Neutrophil (primary cell): ENCODE data around the gene SMOC2.

Source experiments
- H3K27ac ChIP-seq: fragments of 200-600 bp; sonication (generic); 2 replicates; pipeline ENCODE4 v1.5.1; 2016; ENCODE audit warnings: mild to moderate bottlenecking, moderate library complexity
- H3K27me3 ChIP-seq: fragments of 200-600 bp; sonication (generic); 2 replicates; pipeline ENCODE4 v1.6.0; 2016; ENCODE audit warnings: mild to moderate bottlenecking
- H3K36me3 ChIP-seq: fragments of 200-600 bp; sonication (generic); 2 replicates; pipeline ENCODE4 v1.5.1; 2017
- H3K4me1 ChIP-seq, 2 experiments: fragments of 200-600 bp in 1 of 2; sonication (generic) in 1 of 2; 1 replicate in 1 of 2; 2 replicates in 1 of 2; pipeline versions ENCODE4 v1.5.1 to v1.6.1; 2013 to 2016; ENCODE audit warnings: low read depth in 1 of 2, low read length in 1 of 2, mild to moderate bottlenecking in 1 of 2, moderate library complexity in 1 of 2; ENCODE audit not compliant: control insufficient read depth in 1 of 2, insufficient read depth in 1 of 2
- H3K4me3 ChIP-seq, 2 experiments: fragments of 200-600 bp in 1 of 2; sonication (generic) in 1 of 2; 1 replicate in 1 of 2; 2 replicates in 1 of 2; pipeline ENCODE4 v1.5.1; 2013 to 2016; ENCODE audit warnings: low read depth in 1 of 2, low read length in 1 of 2, mild to moderate bottlenecking in 1 of 2, moderate library complexity in 1 of 2
- H3K9me3 ChIP-seq: fragments of 200-600 bp; sonication (generic); 2 replicates; pipeline ENCODE4 v1.5.1; 2016
- CTCF ChIP-seq: fragments of 200-600 bp; sonication (generic); IDR thresholded peaks from 2 replicates; pipeline ENCODE4 v1.5.1; 2016; ENCODE audit warnings: antibody characterized with exemption

SMOC2 gene

GRCh38 chr6:168496139-168496996 lies 55.4 kb downstream of the SMOC2 start:
- no peaks in the 10 kb centered on the region for H3K27me3 ChIP-seq
- H3K4me1 ChIP-seq, result no peaks in the 10 kb centered on the region
- H3K4me3 ChIP-seq, result no peak overlapping the region
- no peaks in the 10 kb centered on the region for H3K36me3 ChIP-seq
- TF ChIP-seq CTCF, result no peak
- no peak overlapping the region for H3K27ac ChIP-seq
- H3K9me3 ChIP-seq, result no peaks in the 10 kb centered on the region

DNA sequence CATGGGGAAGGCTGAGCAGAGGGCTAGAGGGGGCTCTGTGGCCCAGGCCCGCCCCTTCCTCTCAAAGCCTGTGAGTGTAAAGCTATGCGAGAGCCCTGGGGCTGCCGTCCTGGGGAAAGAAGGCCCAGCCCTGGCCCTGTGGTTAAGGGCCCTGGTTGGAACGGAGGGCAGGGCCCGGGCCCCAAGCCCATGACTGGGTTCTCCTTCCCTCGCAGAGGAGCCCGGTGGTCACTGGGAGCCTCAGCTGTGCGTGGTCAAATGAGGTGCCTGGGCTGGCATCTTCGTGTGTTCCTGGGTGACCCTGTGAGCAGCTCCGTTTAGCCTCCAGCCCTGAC lies 56.0 kb downstream of the SMOC2 start:
- no peak for TF ChIP-seq CTCF
- Histone ChIP-seq H3K27ac (no peak overlapping the region), H3K4me1 (no peaks in the 10 kb centered on the region), H3K4me3 (no peak overlapping the region), H3K27me3 (no peaks in the 10 kb centered on the region), H3K9me3 (no peaks in the 10 kb centered on the region), H3K36me3 (no peaks in the 10 kb centered on the region)

- Histone ChIP-seq H3K4me3 (no peak overlapping the region), H3K36me3 (no peaks in the 10 kb centered on the region), H3K27me3 (no peaks in the 10 kb centered on the region), H3K9me3 (no peaks in the 10 kb centered on the region), H3K27ac (no peak overlapping the region), H3K4me1 (no peaks in the 10 kb centered on the region)
- no peak for TF ChIP-seq CTCF
Measured at GRCh38 chr6:168497381-168497780, 56.4 kb downstream of the SMOC2 start.

DNA sequence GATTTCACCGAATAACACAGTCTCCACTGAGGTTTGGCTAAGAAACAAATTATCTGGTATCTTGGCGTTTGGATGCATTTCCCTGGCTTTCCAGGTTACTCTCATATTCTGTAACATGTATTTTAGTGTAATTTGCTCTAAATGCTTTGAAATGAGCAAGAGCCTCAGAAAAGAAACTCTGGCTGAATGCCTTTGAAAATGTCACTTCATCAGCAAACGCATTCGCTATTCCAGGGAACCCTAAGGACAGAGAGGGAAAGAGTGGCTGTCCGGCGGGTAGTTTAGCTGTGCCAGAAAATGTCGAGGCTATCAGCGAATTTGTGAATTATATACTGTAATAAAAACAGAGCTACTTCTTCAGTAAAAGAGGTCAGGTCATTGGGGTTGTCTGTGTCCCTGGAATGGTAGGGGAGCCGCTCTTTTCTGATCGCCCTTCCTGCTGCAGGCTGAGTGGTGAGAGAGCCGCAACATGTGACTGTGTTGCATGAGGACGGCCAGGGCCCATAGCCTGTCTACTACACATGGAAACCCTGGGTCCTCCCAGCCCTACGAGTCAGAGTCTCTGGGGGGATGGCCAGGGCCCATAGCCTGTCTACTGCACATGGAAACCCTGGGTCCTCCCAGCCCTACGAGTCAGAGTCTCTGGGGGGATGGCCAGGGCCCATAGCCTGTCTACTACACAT lies 57.3 kb downstream of the SMOC2 start:
- Histone ChIP-seq H3K4me3 (no peak overlapping the region), H3K4me1 (no peaks in the 10 kb centered on the region), H3K36me3 (no peaks in the 10 kb centered on the region), H3K9me3 (no peaks in the 10 kb centered on the region), H3K27me3 (no peaks in the 10 kb centered on the region), H3K27ac (no peak overlapping the region)
- no peak for TF ChIP-seq CTCF

DNA sequence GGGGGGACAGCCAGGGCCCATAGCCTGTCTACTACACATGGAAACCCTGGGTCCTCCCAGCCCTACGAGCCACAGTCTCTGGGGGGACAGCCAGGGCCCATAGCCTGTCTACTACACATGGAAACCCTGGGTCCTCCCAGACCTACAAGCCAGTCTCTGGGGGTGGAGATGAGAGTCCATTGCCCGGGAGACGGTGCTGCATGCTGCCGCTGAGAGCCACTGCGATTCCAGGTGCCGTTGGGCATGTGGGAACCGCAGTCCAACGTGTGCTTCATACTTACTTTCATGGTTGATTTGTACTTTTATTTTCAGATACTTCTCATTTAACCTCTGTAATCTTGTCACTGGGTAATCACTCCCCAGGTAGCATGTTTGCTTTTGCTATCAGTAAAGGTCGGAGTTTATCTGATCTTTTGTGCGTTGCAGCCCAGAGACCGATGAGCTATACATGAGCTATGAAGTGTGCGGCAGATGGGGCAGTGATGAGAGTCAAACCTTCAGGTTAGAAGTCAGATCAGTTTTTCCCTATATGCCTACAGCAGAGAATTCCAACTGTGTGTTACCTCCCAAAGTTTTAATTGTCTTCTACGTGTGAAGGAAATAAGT lies 58.2 kb downstream of the SMOC2 start:
- Histone ChIP-seq H3K36me3 (no peaks in the 10 kb centered on the region), H3K4me1 (no peaks in the 10 kb centered on the region), H3K9me3 (no peaks in the 10 kb centered on the region), H3K27ac (no peak overlapping the region), H3K27me3 (no peaks in the 10 kb centered on the region), H3K4me3 (no peak overlapping the region)
- no peak for TF ChIP-seq CTCF
